Fibroblast of upper back skin (primary cell): ENCODE measurements around the gene MET.
"Not testable (repeated sequence)": the region's sequence is repeated elsewhere in the genome, so short reads cannot be mapped to it uniquely, and the experiment has no call there.

Experiments
- DNase-seq: peaks from one replicate; pipeline ENCODE4 v3.0.0-alpha.2; 2013

Gene MET

GRCh38 chr7:116698930-116699721, 27.1 kb downstream of the MET start:
- no peak for DNase-seq

DNA sequence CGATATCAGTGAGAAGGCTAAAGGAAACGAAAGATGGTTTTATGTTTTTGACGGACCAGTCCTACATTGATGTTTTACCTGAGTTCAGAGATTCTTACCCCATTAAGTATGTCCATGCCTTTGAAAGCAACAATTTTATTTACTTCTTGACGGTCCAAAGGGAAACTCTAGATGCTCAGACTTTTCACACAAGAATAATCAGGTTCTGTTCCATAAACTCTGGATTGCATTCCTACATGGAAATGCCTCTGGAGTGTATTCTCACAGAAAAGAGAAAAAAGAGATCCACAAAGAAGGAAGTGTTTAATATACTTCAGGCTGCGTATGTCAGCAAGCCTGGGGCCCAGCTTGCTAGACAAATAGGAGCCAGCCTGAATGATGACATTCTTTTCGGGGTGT, 27.7 kb downstream of the MET start:
- DNase-seq: no peak

GRCh38 chr7:116702046-116702785, 30.2 kb downstream of the MET start:
- peak; percentile 42 for DNase-seq

DNA sequence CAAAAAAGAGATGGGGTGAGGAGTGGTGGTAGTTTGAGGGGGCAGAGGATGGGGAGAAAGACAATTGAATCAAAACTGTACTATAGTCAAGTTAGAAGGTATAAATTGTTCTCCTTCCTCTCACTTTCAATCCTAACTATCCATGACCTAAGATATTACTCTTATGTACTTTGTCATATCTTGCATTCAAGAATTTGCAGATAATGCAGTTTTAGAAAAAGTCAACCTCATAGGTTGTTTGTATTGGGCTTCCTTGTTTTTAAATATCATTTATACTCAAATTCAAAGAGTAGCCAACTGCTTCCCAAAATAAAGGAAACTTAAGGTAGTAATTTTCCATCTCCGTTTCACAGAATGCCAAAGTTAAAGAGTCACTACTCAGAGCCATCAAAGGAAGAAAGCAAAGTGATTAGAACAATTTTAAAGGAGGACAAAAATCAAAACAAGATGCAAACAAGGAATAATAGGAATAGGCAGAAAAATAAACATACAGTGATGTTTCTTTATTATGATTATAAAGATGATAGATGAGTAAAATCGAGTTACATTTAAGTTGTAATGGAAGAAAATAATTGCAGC, 32.7 kb downstream of the MET start:
- DNase-seq: no peak

DNA sequence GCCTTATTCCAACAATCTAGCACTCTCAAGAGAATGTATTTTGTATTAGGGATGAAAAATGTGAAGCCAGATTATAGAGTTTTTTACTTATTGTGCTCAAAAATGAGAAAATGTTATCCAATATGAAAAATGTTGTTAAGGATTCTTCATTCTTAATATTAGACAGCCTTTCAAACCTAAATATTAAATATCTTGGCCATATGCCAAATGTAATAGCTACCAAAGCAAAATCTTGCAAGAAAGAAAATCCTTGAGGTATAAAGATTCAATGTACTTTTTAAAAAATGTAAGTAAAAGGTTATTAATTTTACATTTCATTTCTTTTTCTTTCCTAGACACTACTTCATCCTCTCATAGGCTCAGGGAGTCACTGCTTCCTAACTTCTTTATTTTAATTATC, 33.4 kb downstream of the MET start:
- DNase-seq: no peak

GRCh38 chr7:116706668-116707126, 34.7 kb downstream of the MET start:
- no peak for DNase-seq

GRCh38 chr7:116707289-116707688, 35.3 kb downstream of the MET start:
- no peak for DNase-seq

DNA sequence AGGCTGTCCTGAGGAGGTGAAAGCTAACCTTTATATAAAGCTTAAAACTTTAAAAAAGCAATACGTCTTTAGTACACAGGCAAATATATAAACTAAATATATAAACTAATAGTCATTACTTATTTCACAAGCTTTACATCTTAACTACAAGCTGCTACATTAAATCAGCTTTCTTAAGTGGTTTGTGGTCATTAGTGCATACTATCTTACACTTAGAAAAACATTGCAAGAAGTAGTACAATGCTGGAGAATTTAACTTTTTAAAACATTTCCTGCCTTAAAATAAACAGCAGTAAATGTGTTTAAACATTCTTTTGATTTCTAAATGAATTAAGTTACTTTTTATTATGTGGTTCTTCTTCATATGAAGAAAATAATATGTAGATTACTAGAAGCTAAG, 36.3 kb downstream of the MET start:
- no peak for DNase-seq

DNA sequence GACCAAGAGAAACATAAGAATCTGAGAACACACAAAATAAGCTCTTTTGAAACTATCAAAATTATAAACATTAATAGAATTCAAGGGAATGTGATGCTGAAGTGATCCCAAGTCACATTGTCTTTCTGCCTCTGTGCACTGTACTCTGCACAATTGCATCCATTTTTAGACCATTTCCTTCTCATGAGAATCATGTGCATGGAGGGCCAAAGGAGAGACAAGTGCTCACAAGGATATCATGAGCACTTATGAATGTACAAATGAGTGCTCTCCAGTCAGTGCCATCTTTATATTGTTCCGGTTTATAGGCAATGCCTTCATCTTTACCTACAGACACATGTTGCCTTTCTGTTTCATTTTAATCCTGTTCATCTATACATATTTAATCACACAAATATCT, 36.9 kb downstream of the MET start:
- no peak for DNase-seq

DNA sequence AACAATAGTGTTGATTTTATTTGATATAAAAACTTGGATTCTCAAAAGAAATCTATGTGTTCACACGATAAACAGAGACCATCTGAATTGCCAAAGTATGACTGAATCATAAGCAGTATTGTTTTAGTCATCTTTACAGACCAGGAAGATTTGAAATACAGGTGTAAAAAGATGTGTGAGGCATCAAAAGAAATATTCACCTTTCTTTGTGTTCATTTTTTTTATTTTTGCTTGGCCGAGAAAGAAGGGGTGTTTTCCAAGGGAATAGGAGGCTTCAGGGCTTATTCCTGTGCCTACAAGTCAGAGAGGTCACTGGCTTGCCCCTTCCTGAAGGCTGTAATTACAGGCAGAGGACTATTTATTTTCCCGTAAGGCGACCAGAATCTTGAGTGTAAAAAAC, 37.3 kb downstream of the MET start:
- DNase-seq: no peak

GRCh38 chr7:116710764-116711452, 38.9 kb downstream of the MET start:
- no peak for DNase-seq

DNA sequence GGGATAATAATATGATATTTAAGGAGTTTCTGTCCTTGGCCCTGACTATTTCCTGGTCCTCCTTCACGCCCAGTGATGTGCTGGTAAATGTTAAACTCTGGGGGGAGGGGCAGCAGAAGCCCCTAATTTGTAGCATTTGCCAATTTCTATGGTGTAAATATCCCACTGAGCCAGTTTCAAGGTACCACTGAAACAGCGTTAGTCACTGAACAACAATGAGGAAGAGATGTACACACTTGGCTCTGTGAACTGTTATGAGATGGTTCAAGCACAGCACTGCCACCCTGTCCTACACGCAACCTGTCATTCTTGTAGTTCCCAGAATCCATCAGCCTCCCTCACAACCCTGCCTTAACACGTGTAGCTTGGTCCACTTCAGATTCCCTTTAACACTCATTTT, 39.8 kb downstream of the MET start:
- DNase-seq: no peak

DNA sequence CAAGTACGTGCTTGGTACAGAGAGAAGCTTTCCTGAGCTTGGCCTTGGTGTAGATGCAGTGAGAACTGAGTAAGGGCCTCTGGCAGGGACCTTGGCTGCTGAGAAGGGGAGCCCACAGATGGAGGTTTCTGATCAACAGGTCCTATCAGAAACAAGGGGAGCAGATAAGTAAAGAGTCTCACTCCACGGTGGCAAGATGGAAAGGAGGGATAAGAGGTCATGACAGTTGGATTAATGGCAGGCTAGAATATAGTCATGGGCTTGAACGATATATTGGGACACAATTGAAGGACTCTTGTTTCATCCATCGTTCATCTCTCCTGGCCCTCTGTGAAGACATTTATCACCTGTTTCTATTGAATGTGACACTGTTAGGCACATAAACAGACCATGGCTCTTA, 41.5 kb downstream of the MET start:
- DNase-seq: no peak

- peak; percentile 96 for DNase-seq
Observed at GRCh38 chr7:116713918-116714317, 41.9 kb downstream of the MET start.

- DNase-seq: peak; percentile 74
Observed at GRCh38 chr7:116715077-116715476, 43.1 kb downstream of the MET start.

DNA sequence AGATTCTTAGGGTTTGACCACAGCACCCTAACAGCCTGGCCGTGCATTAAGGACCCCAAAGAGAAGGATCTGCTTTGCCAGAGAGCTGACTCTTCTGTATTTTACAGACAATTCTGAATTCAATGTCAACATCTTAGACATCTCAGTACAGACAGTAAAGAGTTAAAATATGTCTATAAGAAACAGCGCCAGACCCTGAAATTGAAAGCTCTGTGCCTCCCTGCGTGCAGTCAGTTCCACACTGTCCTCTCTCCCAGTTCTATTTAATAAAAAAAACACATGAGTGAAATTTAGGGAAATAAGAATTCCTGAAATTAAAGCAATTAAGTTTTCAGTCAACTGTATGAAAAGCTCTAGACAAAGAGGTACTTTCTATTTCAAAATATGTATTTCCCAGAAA, 45.1 kb downstream of the MET start:
- no peak for DNase-seq

- not testable (repeated sequence) for DNase-seq
Observed at GRCh38 chr7:116723959-116724529, 52.0 kb downstream of the MET start.

DNA sequence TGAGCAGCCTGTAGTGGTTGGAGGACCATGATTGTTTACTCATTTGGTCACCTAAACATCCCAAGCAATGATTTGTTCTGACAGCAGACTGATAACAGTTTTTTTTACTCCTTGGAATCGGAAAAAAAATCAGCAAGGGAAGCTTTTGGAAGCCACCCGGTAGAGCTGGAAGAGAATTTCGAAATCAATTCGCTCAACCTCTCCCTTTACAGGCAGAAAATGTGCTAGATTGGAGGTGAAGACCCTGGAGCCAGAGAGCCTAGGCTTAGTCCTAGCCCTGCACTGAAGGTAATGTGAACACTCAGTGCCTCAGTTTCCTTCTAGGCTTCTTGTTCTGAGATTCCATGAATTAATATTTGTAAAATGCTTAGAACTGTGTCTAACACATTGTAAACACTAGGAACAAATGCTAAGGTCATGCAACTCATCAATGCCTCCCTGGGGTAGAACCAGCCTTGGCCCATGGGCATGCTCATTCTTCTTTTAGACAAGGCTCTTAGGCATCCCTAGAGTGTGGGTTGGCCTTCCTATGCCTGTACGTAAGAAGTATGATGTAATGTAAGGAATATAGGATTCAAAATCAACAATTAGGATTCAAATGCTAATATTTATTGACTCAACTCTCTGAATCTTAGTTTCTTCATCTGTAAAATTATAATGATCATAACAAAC, 52.7 kb downstream of the MET start:
- DNase-seq: no peak

DNA sequence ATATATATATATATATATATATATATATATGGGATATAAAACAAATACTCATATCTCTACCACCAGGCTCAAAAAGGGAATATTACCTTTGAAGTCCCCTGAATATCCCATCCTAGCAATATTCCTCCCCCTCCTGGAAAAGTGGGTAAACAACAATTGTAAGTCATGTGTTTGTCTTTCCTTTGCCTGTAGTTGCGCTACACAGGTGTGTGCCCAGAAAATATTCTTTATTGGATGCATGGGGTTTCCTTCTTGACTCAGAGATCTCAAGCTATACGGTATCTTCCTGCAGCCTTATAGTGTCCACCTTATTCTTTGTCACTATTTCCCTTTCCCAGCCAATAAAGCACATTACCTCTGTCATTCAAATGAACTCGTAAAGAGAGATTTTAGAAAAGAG, 54.2 kb downstream of the MET start:
- DNase-seq: no peak

GRCh38 chr7:116726713-116727431, 54.9 kb downstream of the MET start:
- DNase-seq: no peak

DNA sequence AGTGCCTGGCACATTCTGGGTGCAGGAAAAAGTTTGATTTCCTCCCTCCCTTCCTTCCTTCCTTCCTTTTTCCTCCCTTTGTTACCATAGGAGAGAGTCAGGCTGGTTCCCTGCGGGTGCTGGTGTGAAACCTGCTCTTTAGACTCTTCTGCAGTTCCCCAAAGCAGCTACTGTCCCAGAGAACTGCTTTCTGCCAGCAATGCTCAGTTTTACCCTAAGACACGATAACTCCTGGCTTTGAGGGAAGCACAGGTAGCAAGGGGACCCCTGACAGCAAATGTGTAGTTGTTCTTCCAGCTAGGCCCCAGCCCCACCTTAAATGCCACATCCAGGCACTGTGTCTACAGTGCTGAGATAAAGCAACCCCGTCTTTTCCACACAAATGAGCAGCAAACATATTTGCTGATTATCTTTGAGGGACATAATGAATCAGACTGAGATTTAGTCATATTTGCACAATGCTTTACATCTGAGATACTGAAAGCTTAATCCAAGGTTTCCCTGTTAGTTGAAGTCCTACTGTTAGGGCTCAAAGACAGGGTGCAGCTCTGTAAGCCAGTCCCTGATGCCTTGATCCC, 55.5 kb downstream of the MET start:
- DNase-seq: no peak
